Neural progenitor cell (in vitro differentiated cells): ENCODE results near the gene GABBR2.

Experiments
- CTCF ChIP-seq: fragments of 200-600 bp; sonication (generic); IDR thresholded peaks from 2 replicates; pipeline ENCODE4 v1.5.1; 2017; ENCODE audit warnings: antibody characterized with exemption, mild to moderate bottlenecking
- EZH2phosphoT487 ChIP-seq: fragments of 200-600 bp; sonication (generic); IDR thresholded peaks from 2 replicates; pipeline ENCODE4 v1.6.1; 2017; ENCODE audit warnings: antibody characterized with exemption

- no peak for TF ChIP-seq CTCF
- no peak for TF ChIP-seq EZH2phosphoT487
Observed at GRCh38 chr9:98667005-98667640, 41.6 kb downstream of the GABBR2 start.
